Measurements from ENCODE around the gene CRKL. TPM values are rescaled to one million over a fixed set of nuclear protein-coding genes. Genes with fewer than 3 reads are reported as not detected.
"Not testable (repeated sequence)": the region's sequence is repeated elsewhere in the genome, so short reads cannot be mapped to it uniquely, and the experiment has no call there.

CRKL gene
- polyA plus RNA-seq, 3 donors: 58.7 to 61.0 (median 60.7) TPM

DNA sequence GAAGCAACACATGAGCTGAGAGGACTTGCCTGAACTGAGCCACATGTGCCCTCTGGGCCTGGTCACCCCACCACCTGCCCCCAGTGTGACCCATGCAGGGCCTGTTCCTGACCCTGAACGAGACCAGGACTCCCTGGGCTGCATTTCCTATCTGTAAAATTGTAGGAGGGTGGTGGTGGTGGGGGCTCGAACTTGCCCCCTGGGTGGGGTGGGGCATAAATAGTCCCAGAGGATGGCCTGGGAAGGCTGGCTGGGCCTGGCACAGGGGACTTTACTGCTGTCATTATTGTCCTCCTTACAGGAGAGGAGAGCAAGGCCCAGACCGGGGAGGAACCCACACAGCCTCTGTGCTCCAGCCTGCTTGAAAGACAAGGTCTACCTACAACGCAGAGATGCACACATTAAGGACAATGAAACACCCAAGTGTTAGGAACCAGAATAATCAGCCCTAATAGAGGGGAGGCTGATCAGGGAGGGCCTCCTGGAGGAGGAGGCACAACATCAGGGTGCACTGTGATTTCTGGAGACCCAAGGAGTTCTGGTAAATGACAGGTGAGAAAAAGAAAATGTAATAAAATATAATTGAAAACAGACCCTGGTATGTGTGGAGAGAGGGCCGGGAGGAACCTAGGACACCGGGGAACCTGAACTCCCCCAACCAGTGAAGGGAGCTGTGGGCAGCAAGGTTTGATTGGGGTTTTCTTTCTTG lies 47.0 kb downstream of the CRKL start:
- DNase-seq: no peak

DNA sequence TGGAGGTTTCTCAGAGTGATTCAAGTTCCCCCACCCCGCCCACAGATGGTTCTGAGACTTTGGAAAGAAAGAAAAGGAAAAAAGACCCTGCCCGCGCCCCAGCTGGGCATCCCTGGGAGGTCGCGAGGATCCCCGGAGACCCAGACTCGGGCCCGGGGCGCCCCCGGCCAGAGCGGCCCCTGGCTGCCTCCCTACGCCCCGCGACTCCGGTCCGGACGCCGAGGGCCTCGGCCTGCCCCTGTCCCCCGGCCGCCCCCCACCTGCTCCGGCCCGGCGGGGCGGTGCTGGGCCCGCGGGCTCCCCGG lies 47.5 kb downstream of the CRKL start:
- DNase-seq: no peak

DNA sequence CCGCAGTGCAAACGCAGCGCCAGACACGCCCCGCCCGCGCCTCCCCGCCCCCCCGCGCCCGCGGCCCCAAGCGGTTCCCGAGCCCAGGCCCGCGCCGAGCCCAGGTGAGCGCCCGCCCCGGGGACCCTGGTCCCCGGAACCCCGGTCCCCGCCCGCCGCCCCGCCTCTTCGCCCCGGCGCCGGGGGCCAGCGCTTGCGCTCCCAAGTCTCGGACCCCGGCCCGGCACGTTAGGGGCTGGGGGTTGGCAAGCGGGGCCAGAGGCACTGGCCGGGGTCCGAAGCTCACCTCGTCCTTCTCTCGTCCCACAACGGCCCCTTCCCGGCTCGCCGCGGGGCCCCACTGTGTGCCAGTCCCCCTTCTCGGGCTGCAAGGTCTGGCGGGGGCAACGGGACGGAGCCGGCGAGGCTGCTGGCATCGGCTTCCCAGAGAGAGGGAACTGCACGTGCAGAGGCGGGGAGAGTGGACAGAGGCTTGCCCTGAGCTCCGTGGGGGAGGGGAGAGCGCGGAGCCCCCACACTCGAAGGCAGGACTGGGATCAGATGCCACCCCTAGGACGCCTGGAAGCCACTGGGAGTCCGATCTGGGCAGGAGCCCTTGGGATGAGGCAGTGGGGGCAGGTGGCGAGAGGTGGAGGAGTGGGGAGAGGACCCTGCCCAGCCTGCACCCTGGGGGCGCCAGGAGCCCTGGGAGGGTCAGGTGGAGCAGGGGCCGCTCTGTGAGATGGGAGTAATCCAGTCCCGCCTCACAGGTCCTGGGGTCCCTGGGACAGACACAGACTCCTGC lies 48.1 kb downstream of the CRKL start:
- DNase-seq: no peak

DNA sequence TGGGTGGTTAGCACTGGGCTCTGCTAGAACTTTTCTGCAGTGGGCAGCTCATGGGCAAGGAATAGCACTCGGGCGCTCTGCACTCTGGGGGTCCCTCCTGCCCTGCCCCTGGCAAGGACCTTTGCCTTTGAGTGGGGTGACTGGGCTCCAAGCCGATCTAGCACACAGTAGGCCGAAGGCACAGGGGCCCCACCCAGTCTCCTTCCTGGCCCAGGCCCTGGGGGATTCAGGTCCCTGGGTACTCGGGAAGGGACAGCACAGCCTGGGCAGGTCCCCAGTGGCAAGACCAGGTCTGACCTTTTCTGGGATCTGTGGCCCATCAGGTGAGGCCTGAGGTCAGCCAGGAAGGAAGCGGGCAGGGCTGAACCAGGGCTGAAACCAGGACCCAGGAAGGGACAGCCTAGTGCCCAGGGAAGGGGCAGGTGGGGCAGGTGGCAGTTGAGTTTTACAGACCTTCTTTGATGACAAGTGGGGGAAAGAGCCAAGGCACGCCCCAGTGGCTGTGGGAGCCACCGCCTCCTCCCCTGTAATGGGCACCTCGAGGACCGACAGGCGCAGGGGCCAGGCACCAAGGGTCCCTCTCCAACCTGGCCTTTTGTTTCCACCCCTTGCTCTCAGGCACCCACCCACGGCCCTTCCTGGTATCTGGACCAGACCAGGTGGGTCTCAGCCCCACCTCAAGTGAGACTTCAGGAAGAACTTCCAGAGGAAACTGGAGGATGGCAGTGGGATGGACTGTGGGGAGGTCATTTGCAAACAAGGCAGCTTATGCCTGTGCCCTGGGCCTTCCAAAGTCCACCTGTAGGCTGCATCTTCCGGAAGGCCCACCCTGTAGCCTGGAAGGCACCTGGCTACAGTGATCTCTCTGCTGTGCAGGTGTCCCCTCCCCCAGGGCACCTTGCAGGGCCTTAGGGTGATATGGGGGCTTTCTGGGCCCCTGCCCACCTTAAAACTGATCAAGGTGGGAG lies 49.0 kb downstream of the CRKL start:
- no peak for DNase-seq

DNA sequence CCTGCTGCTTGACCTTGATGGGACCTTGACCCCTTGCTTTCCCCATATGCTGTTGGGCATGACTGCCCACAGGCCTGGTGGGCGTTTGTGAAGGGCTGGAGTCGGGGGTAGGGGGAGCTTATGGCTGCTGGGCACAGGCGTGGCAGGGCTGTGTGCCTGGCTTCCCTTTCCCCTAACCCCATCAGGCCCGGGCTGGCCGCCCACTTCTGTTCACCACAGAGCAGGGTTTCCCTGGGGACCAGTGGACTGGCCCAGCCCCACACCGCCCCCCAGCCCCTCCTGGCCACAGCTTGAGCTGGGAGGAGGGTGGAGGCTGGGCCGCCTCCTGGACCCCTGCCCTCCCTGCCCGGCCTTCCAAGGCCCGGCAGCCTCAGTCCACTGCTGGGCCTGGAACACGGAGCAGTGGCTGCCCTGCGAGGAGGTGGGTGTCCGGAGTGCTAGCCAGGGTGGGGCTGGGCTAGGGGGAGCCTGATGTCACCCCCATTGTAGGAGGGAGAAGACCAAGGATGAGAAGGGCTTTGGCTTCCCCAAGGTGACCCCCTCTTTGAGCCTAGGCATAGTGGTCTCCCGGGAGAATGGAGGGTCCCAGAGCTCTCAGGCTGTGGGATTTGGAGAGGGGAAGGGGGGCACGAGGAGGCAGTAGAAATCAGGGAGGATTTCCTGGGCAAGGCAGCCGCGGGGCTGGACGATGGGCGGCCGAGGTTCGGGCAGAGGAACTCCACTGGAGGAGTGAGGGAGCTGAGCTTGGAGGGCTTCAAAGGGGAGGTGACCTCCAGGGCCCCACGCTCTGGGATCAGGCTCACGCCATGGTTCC lies 49.9 kb downstream of the CRKL start, which contains the start of gene AIFM3:
Gene AIFM3, plus strand, starts transcription at position 373 of the 814 bp plus-strand sequence. CDS start 690 bp downstream, outside the sequence.
- DNase-seq: no peak

DNA sequence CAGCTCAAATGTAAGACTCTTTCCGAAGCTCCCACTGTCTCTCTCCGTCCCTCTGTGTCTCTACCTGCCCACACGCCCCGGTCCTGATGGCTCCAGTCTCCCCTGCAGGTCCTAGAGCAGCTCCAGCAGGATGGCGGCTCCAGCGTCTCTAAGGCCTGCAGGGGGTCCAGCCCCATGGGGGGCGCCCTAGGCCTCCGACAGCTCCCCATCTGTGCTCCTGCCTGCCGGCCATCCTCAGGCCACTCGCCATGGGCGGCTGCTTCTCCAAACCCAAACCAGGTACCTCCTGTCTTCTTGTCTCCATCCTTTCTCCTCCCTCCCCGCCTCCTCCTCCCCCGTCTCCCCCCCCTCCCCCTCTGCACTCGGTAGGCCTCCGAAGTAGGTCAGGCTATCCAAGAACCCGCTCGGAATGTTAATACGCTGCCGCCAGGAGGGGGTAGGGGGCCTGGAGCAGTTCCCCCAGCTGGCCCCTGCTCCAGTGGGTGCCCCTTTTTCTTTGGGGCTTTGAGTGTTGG lies 50.5 kb downstream of the CRKL start:
- DNase-seq: no peak

DNA sequence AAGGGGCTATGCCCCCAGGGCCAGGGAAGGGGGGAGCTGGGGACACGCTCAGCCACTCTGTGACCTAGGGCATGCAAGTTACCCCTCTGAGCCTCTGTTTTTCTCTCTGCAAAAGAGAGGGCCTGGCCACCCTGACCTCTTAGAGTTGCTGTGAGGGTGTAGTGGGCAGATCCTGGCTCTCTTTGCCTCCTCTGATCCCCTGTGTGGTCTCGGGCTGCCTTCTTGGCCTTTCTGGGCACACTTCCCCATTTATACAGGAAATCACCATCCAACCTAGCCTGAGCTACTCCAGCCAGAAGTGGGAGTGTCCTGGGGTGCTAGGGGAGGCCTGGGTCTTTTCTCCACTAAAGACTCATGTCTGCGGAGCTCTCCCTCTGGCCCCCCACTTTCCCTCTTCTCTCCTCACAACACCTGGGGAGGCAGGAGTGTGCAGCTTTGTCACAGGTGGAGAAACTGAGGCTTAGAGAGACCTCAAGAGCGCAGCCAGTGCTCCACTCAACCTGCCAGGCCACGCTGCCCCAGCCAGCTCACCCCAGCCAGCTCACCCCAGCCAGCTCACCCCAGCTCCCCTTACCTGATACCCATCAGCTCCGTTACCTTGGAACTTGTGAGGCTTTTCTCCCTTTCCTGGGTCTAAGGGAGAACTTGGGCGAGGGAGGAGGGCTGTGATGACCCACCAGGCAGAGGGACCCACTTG lies 51.2 kb downstream of the CRKL start:
- DNase-seq: no peak

DNA sequence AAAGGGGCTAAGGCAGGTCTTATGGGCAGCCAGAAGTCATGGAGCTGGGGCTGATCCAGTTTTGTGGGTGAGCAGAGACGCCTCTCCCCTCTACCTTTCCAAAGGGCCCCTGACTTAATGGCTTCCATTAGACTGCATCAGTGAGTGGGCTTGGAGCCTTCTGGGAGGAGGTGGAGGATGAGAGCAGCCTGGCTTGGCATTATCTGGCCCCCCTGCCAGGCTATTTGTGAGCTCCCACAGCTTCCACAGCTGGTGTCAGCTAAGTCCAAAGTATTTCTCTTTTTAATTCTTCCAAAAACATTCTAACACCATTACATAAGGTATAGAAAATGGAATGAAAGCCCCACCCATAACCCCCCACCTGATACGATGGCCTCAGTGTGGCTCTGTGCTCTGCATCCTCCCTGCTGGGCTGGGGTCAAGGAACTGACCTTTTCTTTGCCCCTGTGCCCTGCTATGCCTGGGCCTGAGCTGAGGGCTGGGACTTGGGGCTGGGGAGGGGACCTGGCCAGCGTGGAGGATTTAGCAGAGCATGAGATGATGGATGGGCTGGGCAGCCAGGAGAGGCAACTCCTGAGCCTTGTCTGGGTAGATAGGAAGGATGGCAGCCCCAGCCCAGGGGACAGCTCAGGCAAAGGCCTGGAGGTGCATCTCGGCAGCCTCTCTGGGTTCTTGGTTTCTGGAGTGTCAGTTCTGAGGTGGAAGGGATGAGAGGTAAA lies 53.9 kb downstream of the CRKL start:
- no peak for DNase-seq

DNA sequence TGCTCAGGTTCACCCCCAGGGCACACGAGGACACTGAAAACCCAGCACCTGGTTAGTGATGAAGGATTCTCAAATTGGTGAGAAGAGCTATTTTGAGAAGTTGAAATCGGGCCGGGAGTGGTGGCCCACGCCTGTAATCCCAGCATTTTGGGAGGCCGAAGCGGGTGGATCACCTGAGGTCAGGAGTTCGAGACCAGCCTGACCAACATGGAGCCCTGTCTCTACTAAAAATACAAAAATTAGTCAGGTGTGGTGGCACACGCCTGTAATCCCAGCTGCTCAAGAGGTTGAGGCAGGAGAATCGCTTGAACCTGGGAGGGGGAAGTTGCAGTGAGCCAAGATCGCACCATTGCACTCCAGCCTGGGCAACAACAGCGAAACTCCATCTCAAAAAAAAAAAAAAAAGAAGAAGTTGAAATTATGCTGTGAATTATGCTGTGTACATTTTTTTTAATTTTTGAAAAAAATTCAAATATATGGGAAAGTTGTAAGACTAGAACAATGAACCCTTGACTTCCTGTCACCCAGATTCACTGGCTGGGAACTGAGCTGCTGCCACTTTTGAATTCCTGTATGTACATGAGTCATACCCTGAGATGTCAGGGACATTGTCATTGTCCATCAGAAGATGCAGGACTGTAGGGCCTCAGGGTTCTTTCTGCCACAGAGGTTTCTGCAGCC lies 54.9 kb downstream of the CRKL start:
- not testable (repeated sequence) for DNase-seq

DNA sequence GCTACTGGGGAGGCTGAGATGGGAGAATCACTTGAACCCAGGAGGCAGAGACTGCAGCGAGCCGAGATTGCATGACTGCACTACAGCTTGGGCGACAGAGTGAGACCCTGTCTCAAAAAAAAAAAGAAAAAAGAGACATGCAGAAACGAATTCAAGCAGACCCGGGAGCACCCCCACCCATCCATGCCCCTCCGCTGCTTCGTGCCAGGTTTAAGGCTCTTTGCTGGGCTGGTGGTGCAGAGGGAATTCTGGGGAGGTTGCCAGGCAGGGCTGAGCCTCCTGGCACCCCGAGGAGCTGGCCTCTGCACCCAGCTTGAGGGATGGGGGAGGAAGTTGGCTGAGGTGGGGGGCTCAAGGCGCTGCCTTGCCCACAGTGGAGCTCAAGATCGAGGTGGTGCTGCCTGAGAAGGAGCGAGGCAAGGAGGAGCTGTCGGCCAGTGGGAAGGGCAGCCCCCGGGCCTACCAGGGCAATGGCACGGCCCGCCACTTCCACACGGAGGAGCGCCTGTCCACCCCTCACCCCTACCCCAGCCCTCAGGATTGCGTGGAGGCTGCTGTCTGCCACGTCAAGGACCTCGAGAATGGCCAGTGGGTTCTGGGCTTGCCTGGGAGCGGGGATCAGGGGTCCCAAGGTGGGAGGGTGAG lies 55.8 kb downstream of the CRKL start:
- no peak for DNase-seq

DNA sequence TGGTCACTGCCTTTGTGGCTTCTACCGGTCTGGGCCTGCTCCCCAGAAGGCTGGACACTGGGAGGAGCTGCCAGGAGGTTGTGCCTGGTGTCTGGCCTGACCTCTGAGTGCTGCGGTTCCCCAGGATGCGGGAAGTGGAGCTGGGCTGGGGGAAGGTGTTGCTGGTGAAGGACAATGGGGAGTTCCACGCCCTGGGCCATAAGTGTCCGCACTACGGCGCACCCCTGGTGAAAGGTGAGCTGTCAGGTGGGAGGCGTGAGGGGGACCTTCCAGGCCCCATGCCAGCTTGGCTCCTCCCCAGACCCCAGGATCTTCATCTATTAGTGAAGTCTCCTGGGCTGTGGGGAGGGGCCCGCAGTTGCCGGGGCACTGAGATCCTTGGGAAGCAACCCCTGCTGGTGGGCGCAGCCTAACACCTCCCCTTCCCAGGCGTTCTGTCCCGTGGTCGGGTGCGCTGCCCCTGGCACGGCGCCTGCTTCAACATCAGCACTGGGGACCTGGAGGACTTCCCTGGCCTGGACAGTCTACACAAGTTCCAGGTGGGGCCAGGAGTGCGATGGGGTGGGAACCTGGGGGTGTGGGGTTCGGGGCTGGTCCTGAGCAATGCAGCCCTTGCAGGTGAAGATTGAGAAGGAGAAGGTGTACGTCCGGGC lies 56.6 kb downstream of the CRKL start:
- DNase-seq: no peak

DNA sequence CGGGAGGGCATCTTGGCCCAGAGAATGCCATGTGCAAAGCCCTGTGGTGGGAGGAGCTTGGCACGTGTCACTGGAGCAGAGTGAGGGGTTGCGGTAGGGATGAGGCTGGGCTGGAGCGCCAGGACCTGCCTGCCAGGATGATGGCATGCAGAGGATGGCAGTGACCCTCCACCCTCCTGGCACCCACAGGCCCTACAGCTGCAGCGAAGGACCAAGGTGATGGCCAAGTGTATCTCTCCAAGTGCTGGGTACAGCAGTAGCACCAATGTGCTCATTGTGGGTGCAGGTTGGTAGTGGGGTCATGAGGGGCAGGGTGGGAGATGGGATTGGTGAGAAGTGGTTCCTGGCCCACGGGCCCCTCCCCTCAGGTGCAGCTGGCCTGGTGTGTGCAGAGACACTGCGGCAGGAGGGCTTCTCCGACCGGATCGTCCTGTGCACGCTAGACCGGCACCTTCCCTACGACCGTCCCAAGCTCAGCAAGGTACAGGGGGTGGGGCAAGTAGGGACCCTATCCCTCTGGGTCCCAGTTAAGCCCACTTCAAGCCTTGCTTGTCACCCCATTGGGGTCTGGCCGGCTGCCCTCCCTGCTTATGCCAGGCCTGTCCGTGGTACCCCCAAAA lies 57.2 kb downstream of the CRKL start:
- DNase-seq: no peak

DNA sequence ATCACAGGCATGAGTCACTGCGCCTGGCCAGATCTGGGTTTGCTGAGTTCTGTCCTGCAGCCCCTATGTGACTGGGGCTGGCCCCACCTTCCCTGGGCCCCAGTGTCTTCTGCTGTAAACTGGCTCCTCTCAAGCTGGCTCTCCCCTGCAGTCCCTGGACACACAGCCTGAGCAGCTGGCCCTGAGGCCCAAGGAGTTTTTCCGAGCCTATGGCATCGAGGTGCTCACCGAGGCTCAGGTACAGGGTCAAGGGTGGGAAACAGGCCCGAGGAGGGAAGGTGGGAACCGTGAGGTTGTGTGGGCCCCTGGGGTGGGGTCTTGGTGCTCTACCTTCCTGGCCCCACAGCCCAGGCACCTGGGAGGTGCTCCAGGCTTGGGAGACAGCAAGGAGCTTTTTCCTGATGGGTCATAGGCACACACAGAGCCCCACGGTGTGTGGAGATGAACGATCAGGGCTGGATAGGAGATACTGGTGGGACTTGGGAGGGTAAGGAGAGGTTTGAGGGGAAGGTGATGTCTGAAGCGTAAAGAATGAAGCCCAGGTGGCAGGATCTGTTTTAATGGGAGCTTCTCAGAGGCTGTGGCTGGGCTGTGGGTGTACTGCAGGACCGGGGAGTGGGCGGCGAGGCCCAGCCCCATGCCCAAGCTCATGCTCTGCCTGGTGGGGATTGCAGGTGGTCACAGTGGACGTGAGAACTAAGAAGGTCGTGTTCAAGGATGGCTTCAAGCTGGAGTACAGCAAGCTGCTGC lies 58.5 kb downstream of the CRKL start:
- no peak for DNase-seq

DNA sequence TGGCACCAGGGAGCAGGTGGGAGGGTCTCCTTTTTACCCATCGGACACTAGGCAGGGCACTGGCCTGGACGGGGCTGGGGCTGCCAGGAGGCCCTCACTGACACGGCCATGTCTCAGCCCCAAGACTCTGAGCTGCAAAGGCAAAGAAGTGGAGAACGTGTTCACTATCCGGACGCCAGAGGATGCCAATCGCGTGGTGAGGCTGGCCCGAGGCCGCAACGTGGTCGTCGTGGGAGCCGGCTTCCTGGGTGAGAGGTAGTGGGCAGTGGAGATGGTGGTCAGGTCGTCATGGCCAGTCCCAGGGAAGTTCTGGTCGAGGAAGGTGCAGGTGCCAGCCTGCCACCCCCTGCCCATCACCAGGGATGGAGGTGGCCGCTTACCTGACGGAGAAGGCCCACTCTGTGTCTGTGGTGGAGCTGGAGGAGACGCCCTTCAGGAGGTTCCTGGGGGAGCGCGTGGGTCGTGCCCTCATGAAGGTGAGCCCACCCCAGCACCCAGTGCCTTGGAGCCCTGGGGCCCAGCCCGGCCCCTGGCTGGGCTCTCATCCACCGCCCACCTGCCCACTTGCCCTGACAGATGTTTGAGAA lies 59.2 kb downstream of the CRKL start:
- DNase-seq: no peak

DNA sequence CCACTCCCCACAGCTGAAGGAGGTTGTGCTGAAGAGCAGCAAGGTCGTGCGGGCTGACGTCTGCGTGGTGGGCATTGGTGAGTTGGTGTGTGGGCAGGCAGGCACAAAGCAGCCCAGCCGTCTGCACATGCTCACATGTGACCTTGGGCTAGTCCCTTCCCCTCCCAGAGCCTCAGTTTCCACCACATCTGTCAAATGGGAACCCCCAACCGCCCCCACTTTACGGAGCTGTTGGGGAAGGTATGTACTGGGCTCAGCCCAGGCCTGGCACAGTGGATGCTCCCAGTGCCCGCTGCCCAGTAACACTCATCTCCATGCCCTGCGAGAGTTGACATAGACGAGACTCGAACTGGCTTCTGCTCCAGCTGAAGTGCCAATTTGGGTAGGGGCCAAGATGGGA lies 59.8 kb downstream of the CRKL start:
- no peak for DNase-seq

DNA sequence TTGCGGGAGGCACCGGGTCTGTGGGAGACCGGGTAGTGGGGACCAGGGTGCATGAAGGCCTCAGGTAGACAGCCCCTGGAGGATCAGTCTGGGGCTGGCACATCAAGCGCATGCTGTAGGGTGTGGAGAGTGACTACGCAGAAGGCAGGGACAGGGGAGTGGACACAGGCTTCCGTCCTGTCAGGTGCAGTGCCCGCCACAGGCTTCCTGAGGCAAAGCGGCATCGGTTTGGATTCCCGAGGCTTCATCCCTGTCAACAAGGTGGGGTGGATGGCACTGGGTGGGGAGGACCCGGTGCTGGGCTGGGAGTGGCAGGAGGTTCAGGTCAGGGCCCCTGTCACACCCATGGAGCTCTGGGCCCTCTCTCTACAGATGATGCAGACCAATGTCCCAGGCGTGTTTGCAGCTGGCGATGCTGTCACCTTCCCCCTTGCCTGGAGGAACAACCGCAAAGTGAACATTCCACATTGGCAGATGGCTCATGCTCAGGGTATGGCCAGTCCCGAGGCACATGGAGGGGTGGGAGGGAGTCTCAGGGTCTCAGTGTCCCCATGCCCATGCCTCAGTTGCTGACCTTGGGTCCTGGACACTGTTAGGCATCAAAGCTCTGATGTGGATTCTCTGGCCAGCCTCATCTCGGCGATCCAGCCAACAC lies 60.4 kb downstream of the CRKL start:
- DNase-seq: no peak

Data from renal pelvis (tissue), 4 donors.